ENCODE measurements around the gene PRTFDC1. TPM values are rescaled to one million over a fixed set of nuclear protein-coding genes. Genes with fewer than 3 reads are reported as not detected.
A peak's percentile ranks its signal among the peaks of the same experiment; 100 is the strongest.

PRTFDC1 gene
- total and polyA plus RNA-seq, 2 experiments from 2014 or later = 16.0 to 22.0 TPM

GRCh38 chr10:24911029-24911428, 41.4 kb downstream of the PRTFDC1 start:
- Histone ChIP-seq H2AFZ (no peak overlapping the region), H3F3A (ENCODE audit: insufficient read depth) (no peaks in the 10 kb centered on the region), H3K4me3 (no peak overlapping the region), H3K9me3 (ENCODE audit: low read depth) (no peaks in the 10 kb centered on the region), H3K9ac (no peak overlapping the region), H3K27me3 (replicated peaks; ENCODE audit: insufficient read depth) (no peaks in the 10 kb centered on the region), H3K27ac (no peak overlapping the region), H4K20me1 (ENCODE audit: insufficient read depth) (no peaks in the 10 kb centered on the region), H3K9me2 (ENCODE audit: insufficient read depth) (no peaks in the 10 kb centered on the region), H3K4me1 (ENCODE audit: insufficient read depth) (peaks cover 10% of the 10 kb centered on the region), H3K36me3 (ENCODE audit: low read depth) (no peaks in the 10 kb centered on the region), H3K4me2 (ENCODE audit: unreplicated experiment) (no peak overlapping the region), H3K79me2 (ENCODE audit: insufficient read depth) (no peaks in the 10 kb centered on the region)
- WGBS, 2 experiments (ENCODE audit: low coverage in 1 of 2, low lambda C conversion rate in 2 of 2, missing lambda C conversion rate in 2 of 2) = 82 to 86% methylated on average over 2 of the region's 2 CpGs
- in situ Hi-C loops (cut with MboI) = no loop called here
- TF ChIP-seq EZH2 (IDR thresholded peaks at IDR 0.05; ENCODE audit: insufficient read depth, poor library complexity, severe bottlenecking) = no peak
- TF ChIP-seq EZH2phosphoT487 (IDR thresholded peaks at IDR 0.05; ENCODE audit: insufficient read depth, low read depth) = no peak
- DNase-seq = no peak

- Histone ChIP-seq H3K27me3 (replicated peaks; ENCODE audit: insufficient read depth) (no peaks in the 10 kb centered on the region), H3K79me2 (ENCODE audit: insufficient read depth) (no peaks in the 10 kb centered on the region), H3K27ac (no peak overlapping the region), H2AFZ (no peak overlapping the region), H3K4me1 (ENCODE audit: insufficient read depth) (peaks cover 10% of the 10 kb centered on the region), H3K9me2 (ENCODE audit: insufficient read depth) (no peaks in the 10 kb centered on the region), H3K4me3 (no peak overlapping the region), H4K20me1 (ENCODE audit: insufficient read depth) (no peaks in the 10 kb centered on the region), H3K36me3 (ENCODE audit: low read depth) (no peaks in the 10 kb centered on the region), H3K9ac (no peak overlapping the region), H3K9me3 (ENCODE audit: low read depth) (no peaks in the 10 kb centered on the region), H3K4me2 (ENCODE audit: unreplicated experiment) (no peak overlapping the region), H3F3A (ENCODE audit: insufficient read depth) (no peaks in the 10 kb centered on the region)
- in situ Hi-C loops (cut with MboI) = no loop called here
- TF ChIP-seq EZH2 (IDR thresholded peaks at IDR 0.05; ENCODE audit: insufficient read depth, poor library complexity, severe bottlenecking) (no peak), EZH2phosphoT487 (IDR thresholded peaks at IDR 0.05; ENCODE audit: insufficient read depth, low read depth) (no peak)
- no peak for DNase-seq
Observed at GRCh38 chr10:24910574-24910973, 41.8 kb downstream of the PRTFDC1 start.

DNA sequence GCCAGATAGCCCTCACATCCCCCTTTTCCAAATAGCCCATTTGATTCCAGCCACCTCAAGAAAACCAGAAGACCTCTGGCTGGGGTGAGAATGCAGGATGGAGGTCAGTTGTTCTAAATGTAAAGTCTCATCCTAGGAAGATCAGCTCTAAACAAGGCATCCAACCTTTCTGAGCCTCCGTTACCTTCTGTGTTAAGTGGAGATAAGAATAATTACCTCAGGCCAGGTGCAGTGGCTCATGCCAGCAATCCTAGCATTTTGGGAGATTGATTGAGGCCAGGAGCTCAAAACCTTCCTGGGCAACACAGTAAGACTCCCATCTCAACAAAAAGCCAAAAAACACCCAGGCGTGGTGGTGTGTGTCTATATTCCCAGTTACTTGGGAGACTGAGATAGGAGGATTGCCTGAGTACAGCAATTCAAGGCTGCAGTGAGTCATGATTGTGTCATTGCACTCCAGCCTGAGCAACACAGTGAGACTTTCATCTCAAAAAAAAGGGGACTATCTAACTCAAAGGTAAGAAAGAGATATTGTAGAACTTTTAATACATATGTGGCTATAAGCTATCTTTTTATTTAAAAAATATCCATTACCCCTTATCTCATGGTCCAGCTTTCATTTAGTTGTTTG, 43.5 kb downstream of the PRTFDC1 start:
- Histone ChIP-seq H3K4me2 (ENCODE audit: unreplicated experiment) (no peak overlapping the region), H4K20me1 (ENCODE audit: insufficient read depth) (no peaks in the 10 kb centered on the region), H3K9me3 (ENCODE audit: low read depth) (no peaks in the 10 kb centered on the region), H3K27ac (peak overlapping the region; percentile 28; the same call in 1 of the 2 replicates), H3K4me1 (ENCODE audit: insufficient read depth) (peaks cover 10% of the 10 kb centered on the region), H3K27me3 (replicated peaks; ENCODE audit: insufficient read depth) (no peaks in the 10 kb centered on the region), H3K9me2 (ENCODE audit: insufficient read depth) (no peaks in the 10 kb centered on the region), H3F3A (ENCODE audit: insufficient read depth) (no peaks in the 10 kb centered on the region), H3K36me3 (ENCODE audit: low read depth) (no peaks in the 10 kb centered on the region), H3K4me3 (no peak overlapping the region), H2AFZ (no peak overlapping the region), H3K9ac (no peak overlapping the region), H3K79me2 (ENCODE audit: insufficient read depth) (no peaks in the 10 kb centered on the region)
- in situ Hi-C loops (cut with MboI) = no loop called here
- 50 to 56% methylated on average over 2 of the region's 2 CpGs for WGBS, 2 experiments (ENCODE audit: low coverage in 1 of 2, low lambda C conversion rate in 2 of 2, missing lambda C conversion rate in 2 of 2)
- peak; percentile 87 for DNase-seq
- TF ChIP-seq EZH2phosphoT487 (IDR thresholded peaks at IDR 0.05; ENCODE audit: insufficient read depth, low read depth) (no peak), EZH2 (IDR thresholded peaks at IDR 0.05; ENCODE audit: insufficient read depth, poor library complexity, severe bottlenecking) (no peak)

DNA sequence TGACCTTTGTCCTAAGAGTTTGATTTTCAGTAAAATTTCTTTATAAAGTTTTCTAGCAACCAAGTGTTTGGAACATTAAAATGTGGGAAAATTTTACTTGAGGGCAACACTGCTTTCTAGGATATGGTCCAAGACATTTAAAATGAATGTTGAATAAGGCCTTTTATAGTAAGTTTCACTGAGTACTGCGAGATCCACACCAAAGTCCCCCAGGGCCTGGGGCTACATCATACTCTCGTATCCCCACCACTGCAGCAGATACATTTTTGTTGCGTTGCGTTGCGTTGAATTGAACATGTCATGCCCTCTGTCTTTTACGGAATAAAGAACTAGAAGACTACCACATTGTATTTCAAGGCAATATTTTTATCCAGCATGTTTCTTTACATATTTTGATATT, 44.5 kb downstream of the PRTFDC1 start:
- no peak overlapping the region for H3K4me2 ChIP-seq (ENCODE audit: unreplicated experiment)
- no peak for DNase-seq
- H3K27ac ChIP-seq = no peak overlapping the region
- H2AFZ ChIP-seq = no peak overlapping the region
- TF ChIP-seq EZH2 (IDR thresholded peaks at IDR 0.05; ENCODE audit: insufficient read depth, poor library complexity, severe bottlenecking) = no peak
- H3K36me3 ChIP-seq (ENCODE audit: low read depth) = no peaks in the 10 kb centered on the region
- no peak overlapping the region for H3K4me3 ChIP-seq
- H3K27me3 ChIP-seq (replicated peaks; ENCODE audit: insufficient read depth) = no peaks in the 10 kb centered on the region
- peaks cover 10% of the 10 kb centered on the region for H3K4me1 ChIP-seq (ENCODE audit: insufficient read depth)
- no peaks in the 10 kb centered on the region for H4K20me1 ChIP-seq (ENCODE audit: insufficient read depth)
- 94 to 98% methylated on average over 6 of the region's 6 CpGs for WGBS, 2 experiments (ENCODE audit: low coverage in 1 of 2, low lambda C conversion rate in 2 of 2, missing lambda C conversion rate in 2 of 2)
- no peaks in the 10 kb centered on the region for H3K79me2 ChIP-seq (ENCODE audit: insufficient read depth)
- in situ Hi-C loops (cut with MboI) = no loop called here
- H3K9me2 ChIP-seq (ENCODE audit: insufficient read depth) = no peaks in the 10 kb centered on the region
- H3K9ac ChIP-seq = no peak overlapping the region
- 0 out of 2 replicates have a peak, but pooled peaks cover 2% of the 10 kb centered on the region for H3F3A ChIP-seq (ENCODE audit: insufficient read depth)
- H3K9me3 ChIP-seq (ENCODE audit: low read depth) = no peaks in the 10 kb centered on the region

- 95 to 100% methylated on average over 3 of the region's 3 CpGs for WGBS, 2 experiments (ENCODE audit: low coverage in 1 of 2, low lambda C conversion rate in 2 of 2, missing lambda C conversion rate in 2 of 2)
- no peak for TF ChIP-seq EZH2phosphoT487 (IDR thresholded peaks at IDR 0.05; ENCODE audit: insufficient read depth, low read depth)
- no peak for TF ChIP-seq EZH2 (IDR thresholded peaks at IDR 0.05; ENCODE audit: insufficient read depth, poor library complexity, severe bottlenecking)
- no peak for DNase-seq
- H3K4me3 ChIP-seq = no peak overlapping the region
- no peaks in the 10 kb centered on the region for H3K9me3 ChIP-seq (ENCODE audit: low read depth)
- in situ Hi-C loops (cut with MboI) = no loop called here
- H3K9ac ChIP-seq = no peak overlapping the region
- no peak overlapping the region for H3K4me2 ChIP-seq (ENCODE audit: unreplicated experiment)
- no peaks in the 10 kb centered on the region for H3K36me3 ChIP-seq (ENCODE audit: low read depth)
- H3K9me2 ChIP-seq (ENCODE audit: insufficient read depth) = no peaks in the 10 kb centered on the region
- peaks cover 23% of the 10 kb centered on the region for H3K4me1 ChIP-seq (ENCODE audit: insufficient read depth)
- no peaks in the 10 kb centered on the region for H3K79me2 ChIP-seq (ENCODE audit: insufficient read depth)
- H3K27me3 ChIP-seq (replicated peaks; ENCODE audit: insufficient read depth) = no peaks in the 10 kb centered on the region
- no peak overlapping the region for H3K27ac ChIP-seq
- H4K20me1 ChIP-seq (ENCODE audit: insufficient read depth) = no peaks in the 10 kb centered on the region
- H2AFZ ChIP-seq = no peak overlapping the region
- H3F3A ChIP-seq (ENCODE audit: insufficient read depth) = peaks cover 16% of the 10 kb centered on the region
Observed at GRCh38 chr10:24906372-24906771, 46.0 kb downstream of the PRTFDC1 start.
